Right lobe of liver (tissue), 6 donors: ENCODE measurements around the gene PROZ. TPM values are rescaled to one million over a fixed set of nuclear protein-coding genes. Genes with fewer than 3 reads are reported as not detected.

Experiments used
- ATAC-seq, 4 donors: fragments of 200-7000 bp; cut with Tn5 transposase; one replicate each; pipeline ENCODE4 v1.9.1; 2020; ENCODE audit warnings: mild to moderate bottlenecking in 4 of 4, moderate library complexity in 4 of 4
- DNase-seq, 3 donors: peaks; one replicate each; pipeline ENCODE4 v3.0.0-alpha.2; 2020
- H3K27ac ChIP-seq, 3 donors: fragments of 200-600 bp; one replicate each; pipeline ENCODE4 v1.8.0; 2022
- H3K27me3 ChIP-seq, 2 donors: fragments of 200-600 bp; one replicate each; pipeline ENCODE4 v1.8.0; 2022
- H3K36me3 ChIP-seq, 4 donors: fragments of 200-600 bp; sonication (generic) in 1 of 4; one replicate each; pipeline versions ENCODE4 v1.5.1 to v1.8.0; 2017 to 2022; ENCODE audit warnings: control low read depth in 1 of 4
- H3K4me1 ChIP-seq, 4 donors: fragments of 200-600 bp; sonication (generic) in 1 of 4; one replicate each; pipeline versions ENCODE4 v1.5.1 to v1.8.0; 2017 to 2022; ENCODE audit warnings: control low read depth in 1 of 4
- H3K4me3 ChIP-seq, 3 donors: fragments of 200-600 bp; one replicate each; pipeline ENCODE4 v1.8.0; 2022
- H3K9me3 ChIP-seq, 4 donors: fragments of 200-600 bp; sonication (generic) in 1 of 4; one replicate each; pipeline versions ENCODE4 v1.5.1 to v1.8.0; 2017 to 2022; ENCODE audit warnings: control low read depth in 1 of 4
- POLR2A ChIP-seq: fragments of 450-650 bp; IDR thresholded peaks from one replicate; pipeline ENCODE4 v1.6.1; 2017; ENCODE audit warnings: antibody characterized with exemption, mild to moderate bottlenecking
- WGBS: methylation state at CpG from one replicate; pipeline ENCODE4 v1.1.6; 2018; ENCODE audit warnings: low coverage, low lambda C conversion rate; ENCODE audit not compliant: insufficient coverage; ENCODE audit errors: missing lambda C conversion rate; 5-methylcytosine and 5-hydroxymethylcytosine counted together
- intact Hi-C, 2 donors: fragments of 100-400 bp; cut with DNase I; formaldehyde crosslinking; loops; one replicate each; pipeline versions ENCODE4 v1.11.2 to v1.14.1; 2022
- total RNA-seq, 6 experiments: library from RNA; depleted of rRNA in 2 of 6; stranded (reverse); fragments of >200 nt in 2 of 6; fragmentation: NEBNext Ultra II Directional in 3 of 6; extraction: Animal tissue kit (Norgen Biotek cat#: 25700) in 3 of 6; gene quantifications; one replicate each; pipeline versions ENCODE4 v1.1.0 to v1.2.4, GENCODE V29; 2016 to 2023
- TF ChIP-seq, protein P1 (sequence below), 4 donors: fragments of 200-600 bp in 3 of 4; fragments of 450-650 bp in 1 of 4; IDR thresholded peaks; one replicate each; pipeline versions ENCODE4 v1.5.1 to v1.8.0; 2016 to 2022; ENCODE audit warnings: antibody characterized with exemption in 4 of 4, mild to moderate bottlenecking in 2 of 4
- donor health status: DM: no; HTN: yes; CAD: no.
- donor health status: DM: no; HTN: no; CAD: no.
- donor health status: DM: no; HTN: no; CAD: no.
- donor health status: DM: no; HTN: yes; CAD: no.
- donor health status: DM: no; HTN: yes; CAD: no.

PROZ gene
- total RNA-seq, 6 experiments from 2014 or later, result 11.2 to 71.2 (median 56.9) TPM

DNA sequence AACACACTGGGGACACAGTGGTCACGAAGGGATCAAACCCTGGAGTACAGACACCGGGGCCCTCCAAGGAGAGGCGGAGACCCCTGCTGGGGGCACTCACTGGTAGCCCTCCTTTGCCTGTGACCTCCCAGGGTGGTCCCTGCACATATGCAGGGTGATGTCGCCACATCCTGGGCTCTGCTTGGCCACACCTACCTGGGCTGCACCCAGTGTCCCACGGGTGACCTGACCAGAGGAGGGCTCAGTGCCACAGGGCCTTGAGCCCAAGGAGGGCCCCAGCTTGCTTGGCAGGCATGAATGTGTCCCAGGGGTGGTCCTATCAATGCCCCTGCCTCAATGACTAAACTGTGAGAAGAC is 45.9 kb downstream of the PROZ start:
- ATAC-seq (no peak), DNase-seq (no peak)
- intact Hi-C loops, result no loop called here
- peaks cover 0 to 8% (median 0%) of the 10 kb centered on the region in 4 donors for H3K36me3 ChIP-seq
- TF ChIP-seq, protein P1, sequence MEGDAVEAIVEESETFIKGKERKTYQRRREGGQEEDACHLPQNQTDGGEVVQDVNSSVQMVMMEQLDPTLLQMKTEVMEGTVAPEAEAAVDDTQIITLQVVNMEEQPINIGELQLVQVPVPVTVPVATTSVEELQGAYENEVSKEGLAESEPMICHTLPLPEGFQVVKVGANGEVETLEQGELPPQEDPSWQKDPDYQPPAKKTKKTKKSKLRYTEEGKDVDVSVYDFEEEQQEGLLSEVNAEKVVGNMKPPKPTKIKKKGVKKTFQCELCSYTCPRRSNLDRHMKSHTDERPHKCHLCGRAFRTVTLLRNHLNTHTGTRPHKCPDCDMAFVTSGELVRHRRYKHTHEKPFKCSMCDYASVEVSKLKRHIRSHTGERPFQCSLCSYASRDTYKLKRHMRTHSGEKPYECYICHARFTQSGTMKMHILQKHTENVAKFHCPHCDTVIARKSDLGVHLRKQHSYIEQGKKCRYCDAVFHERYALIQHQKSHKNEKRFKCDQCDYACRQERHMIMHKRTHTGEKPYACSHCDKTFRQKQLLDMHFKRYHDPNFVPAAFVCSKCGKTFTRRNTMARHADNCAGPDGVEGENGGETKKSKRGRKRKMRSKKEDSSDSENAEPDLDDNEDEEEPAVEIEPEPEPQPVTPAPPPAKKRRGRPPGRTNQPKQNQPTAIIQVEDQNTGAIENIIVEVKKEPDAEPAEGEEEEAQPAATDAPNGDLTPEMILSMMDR (IDR thresholded peaks at IDR 0.05), result no peak
- TF ChIP-seq POLR2A, result no peak
- WGBS, result no CpG with 5 or more reads among the region's 5 CpGs
- no peak overlapping the region for H3K4me3 ChIP-seq
- H3K27ac ChIP-seq, result no peak overlapping the region
- H3K27me3 ChIP-seq, result no peaks in the 10 kb centered on the region
- peaks cover 0 to 32% (median 7%) of the 10 kb centered on the region in 4 donors for H3K4me1 ChIP-seq
- no peaks in the 10 kb centered on the region for H3K9me3 ChIP-seq

DNA sequence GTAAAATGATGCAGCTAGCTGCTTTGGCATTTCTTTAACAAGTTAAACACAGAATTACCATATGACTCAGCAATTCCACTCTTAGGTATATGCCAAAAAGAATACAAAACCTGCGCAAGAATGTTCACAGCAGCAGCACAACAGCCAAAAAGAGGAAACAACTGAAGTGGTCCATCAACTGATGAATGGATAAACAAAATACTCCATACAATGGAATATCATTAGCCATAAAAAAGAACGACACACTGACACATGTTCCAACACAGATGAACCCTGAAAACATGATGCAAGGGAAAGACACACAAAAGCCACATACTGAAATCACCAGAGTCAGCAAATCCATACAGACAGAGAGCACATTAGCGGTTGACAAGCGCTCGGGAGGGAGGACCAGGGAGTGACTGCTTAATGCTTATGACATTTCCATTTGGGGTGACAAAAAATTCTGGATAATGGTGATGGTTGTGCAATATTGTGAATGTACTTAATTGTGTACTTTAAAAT is 47.0 kb downstream of the PROZ start:
- TF ChIP-seq, protein P1 (IDR thresholded peaks at IDR 0.05), result no peak
- TF ChIP-seq POLR2A, result no peak
- no peak for DNase-seq
- H3K4me1 ChIP-seq, result peaks cover 0 to 36% (median 9%) of the 10 kb centered on the region in 4 donors

DNA sequence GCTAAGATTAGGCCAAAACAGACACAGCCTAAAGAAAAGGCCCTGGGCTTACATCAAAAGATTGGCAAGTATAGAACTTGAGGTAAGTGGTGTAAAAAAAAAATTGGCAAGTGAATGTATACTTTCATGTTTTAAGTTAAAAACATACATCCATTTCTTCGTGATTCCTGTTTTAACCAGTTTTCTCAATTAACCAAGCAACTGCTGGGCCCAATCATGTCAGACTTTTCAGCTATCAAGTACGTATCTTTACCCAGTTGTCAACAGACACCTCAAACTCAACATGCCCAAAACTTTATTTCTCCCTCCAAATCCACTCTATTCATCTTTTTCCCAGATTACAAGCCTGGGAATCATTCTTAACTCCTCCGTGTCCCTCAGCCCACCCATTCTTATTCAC is 49.0 kb downstream of the PROZ start:
- 31% methylated on average over 3 of the region's 3 CpGs for WGBS
- intact Hi-C loops, result loop anchor here in 1 of 2 donors (5.0 kb wide), 1 partner anchor 50 kb away; the partner anchor contains the start of gene PROZ
- H3K4me1 ChIP-seq, result peaks cover 0 to 40% (median 12%) of the 10 kb centered on the region in 4 donors
- no peaks in the 10 kb centered on the region for H3K27me3 ChIP-seq
- DNase-seq (no peak), ATAC-seq (no peak)
- TF ChIP-seq, protein P1 (IDR thresholded peaks at IDR 0.05), result no peak
- TF ChIP-seq POLR2A, result no peak
- no peaks in the 10 kb centered on the region for H3K9me3 ChIP-seq
- H3K27ac ChIP-seq, result peak overlapping the region in 2 of 3 donors; percentile 94 to 99
- peaks cover 0 to 8% (median 0%) of the 10 kb centered on the region in 4 donors for H3K36me3 ChIP-seq
- peak overlapping the region; percentile 72 to 98 (median 90) for H3K4me3 ChIP-seq

More for the DNA sequence above, 47.0 kb downstream of the PROZ start:
- Histone ChIP-seq H3K9me3 (no peaks in the 10 kb centered on the region), H3K27ac (peak overlapping the region in 1 of 3 donors; percentile 25), H3K36me3 (no peaks in the 10 kb centered on the region), H3K4me3 (no peak overlapping the region), H3K27me3 (no peaks in the 10 kb centered on the region)
- no peak for ATAC-seq
- intact Hi-C loops, result loop anchor here in 1 of 2 donors (5.0 kb wide), 1 partner anchor 48 kb away; the partner anchor contains the start of gene PROZ
- 29% methylated on average over 5 of the region's 5 CpGs for WGBS

DNA sequence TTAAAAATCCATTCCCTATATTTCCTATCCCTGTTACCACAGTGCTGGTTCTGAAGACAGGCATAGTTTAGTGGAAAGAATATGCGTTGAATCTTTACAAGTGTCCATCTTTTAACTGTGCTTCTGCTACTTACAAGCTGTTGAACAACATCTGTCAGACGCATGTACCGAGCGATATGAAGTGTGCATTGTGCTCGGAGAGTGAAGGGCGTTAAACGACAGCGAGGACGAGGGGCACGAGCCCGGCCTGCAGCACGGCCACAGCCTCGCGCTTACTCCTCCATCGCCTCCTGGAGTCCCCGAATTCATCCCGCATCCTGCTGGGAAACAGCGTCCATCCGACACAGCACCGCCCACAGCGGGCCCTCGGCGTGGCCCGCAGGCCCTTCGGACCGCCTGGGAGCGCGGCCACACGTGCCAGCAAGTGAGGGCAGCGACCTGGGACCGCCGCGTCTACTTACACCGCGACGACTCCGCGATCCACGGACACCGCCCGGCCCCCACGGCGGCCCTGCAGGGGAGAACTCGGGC is 49.5 kb downstream of the PROZ start:
- Histone ChIP-seq H3K27me3 (no peaks in the 10 kb centered on the region), H3K36me3 (peaks cover 0 to 8% (median 0%) of the 10 kb centered on the region in 4 donors), H3K4me1 (peaks cover 0 to 40% (median 12%) of the 10 kb centered on the region in 4 donors), H3K9me3 (no peaks in the 10 kb centered on the region), H3K4me3 (peak overlapping the region; percentile 72 to 98 (median 90)), H3K27ac (peak overlapping the region; percentile 94 to 99 (median 96))
- DNase-seq, result peak; percentile 63 to 67 (median 64)
- WGBS, result 0% methylated on average over 9 of the region's 44 CpGs
- intact Hi-C loops, result loop anchor here in 1 of 2 donors (5.0 kb wide), 1 partner anchor 51 kb away; the partner anchor contains the start of gene PROZ
- peak; percentile 37 to 52 (median 50) for ATAC-seq
- TF ChIP-seq POLR2A, result no peak
- TF ChIP-seq, protein P1 (IDR thresholded peaks at IDR 0.05), result no peak
